ENCODE results near the gene STON1.

DNA sequence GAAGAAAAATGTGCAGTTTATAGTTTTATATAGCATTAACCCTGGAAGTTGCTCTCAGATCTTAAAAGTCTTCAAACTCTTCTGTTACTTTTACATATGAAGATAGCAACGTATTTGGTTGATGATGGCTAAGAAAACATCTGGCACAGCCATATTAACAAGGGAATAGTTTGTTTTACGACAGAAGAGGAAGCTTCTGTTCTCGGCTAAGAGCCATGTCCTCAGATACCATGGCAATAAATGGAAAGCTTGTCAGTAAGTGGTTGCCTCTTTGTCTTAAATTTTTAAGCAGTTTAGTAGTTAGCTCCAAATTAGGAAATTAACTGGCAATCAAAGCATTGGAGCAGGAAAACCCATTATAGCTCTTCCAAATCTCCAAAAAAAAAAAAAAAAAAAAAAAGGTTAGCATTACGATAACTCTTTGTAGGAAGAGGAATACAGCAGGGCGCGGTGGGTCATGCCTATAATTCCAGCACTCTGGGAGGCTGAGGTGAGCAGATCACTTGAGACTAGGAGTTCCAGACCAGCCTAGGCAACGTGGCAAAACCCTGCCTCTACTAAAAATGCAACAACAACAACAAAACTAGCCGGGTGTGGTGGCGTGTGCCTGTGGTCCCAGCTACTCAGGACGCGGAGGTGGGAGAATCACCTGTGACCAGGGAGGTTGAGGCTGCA is 4.5 kb upstream of the STON1 start:
- TF ChIP-seq, protein P1, sequence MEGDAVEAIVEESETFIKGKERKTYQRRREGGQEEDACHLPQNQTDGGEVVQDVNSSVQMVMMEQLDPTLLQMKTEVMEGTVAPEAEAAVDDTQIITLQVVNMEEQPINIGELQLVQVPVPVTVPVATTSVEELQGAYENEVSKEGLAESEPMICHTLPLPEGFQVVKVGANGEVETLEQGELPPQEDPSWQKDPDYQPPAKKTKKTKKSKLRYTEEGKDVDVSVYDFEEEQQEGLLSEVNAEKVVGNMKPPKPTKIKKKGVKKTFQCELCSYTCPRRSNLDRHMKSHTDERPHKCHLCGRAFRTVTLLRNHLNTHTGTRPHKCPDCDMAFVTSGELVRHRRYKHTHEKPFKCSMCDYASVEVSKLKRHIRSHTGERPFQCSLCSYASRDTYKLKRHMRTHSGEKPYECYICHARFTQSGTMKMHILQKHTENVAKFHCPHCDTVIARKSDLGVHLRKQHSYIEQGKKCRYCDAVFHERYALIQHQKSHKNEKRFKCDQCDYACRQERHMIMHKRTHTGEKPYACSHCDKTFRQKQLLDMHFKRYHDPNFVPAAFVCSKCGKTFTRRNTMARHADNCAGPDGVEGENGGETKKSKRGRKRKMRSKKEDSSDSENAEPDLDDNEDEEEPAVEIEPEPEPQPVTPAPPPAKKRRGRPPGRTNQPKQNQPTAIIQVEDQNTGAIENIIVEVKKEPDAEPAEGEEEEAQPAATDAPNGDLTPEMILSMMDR (conservative IDR thresholded peaks at IDR 0.05), result no peak
- no peak for TF ChIP-seq EZH2 (IDR thresholded peaks at IDR 0.05; ENCODE audit: low read depth)
